ENCODE measurements around the gene AHI1. TPM values are rescaled to one million over a fixed set of nuclear protein-coding genes. Genes with fewer than 3 reads are reported as not detected.

The AHI1 gene
- total and polyA plus RNA-seq, 10 of the 15 experiments (the other 5 are each of a cell fraction or from before 2014, with no cell fraction given): 3.2 to 9.5 (median 4.6) TPM

GRCh38 chr6:135306166-135306565 lies 191.4 kb downstream of the AHI1 start:
- H3K4me2 ChIP-seq (ENCODE audit: control insufficient read depth, insufficient read depth): no peak overlapping the region
- H3K9me3 ChIP-seq (replicated peaks; ENCODE audit: control insufficient read depth, insufficient read depth, low read length): no peaks in the 10 kb centered on the region
- 78% methylated on average over 2 of the region's 2 CpGs for WGBS (ENCODE audit: insufficient coverage, insufficient replicate concordance, low lambda C conversion rate, missing lambda C conversion rate)
- no peaks in the 10 kb centered on the region for H3K79me2 ChIP-seq (ENCODE audit: control insufficient read depth, insufficient read depth, low read length)
- DNase-seq (ENCODE audit: low read depth, low spot score) (no peak), FAIRE-seq (no peak), ATAC-seq (no peak)
- BruUV-seq (replicated peaks): no TSS peak
- no peak overlapping the region for H3K4me3 ChIP-seq
- in situ Hi-C loops (cut with MboI): no loop called here
- RAD21 ChIA-PET (ENCODE audit: unreplicated experiment): no interaction called here
- H3K4me1 ChIP-seq (ENCODE audit: control insufficient read depth, insufficient read depth, low read length): no peaks in the 10 kb centered on the region
- H3K27me3 ChIP-seq (replicated peaks in 1 of 2; ENCODE audit: control insufficient read depth in 2 of 2, insufficient read depth in 2 of 2, low read length in 1 of 2): no peaks in the 10 kb centered on the region
- intact Hi-C loops (cut with micrococcal nuclease; ENCODE audit: unreplicated experiment): no loop called here
- CTCF ChIA-PET: interaction anchor here (0.6 to 1.4 kb wide), 3 partner anchors 11 to 102 kb away, joined by 3 to 4 read pairs (median 4); no protein-coding TSS in a partner anchor
- SMC1A ChIA-PET (ENCODE audit: uncharacterized antibody, unreplicated experiment): interaction anchor here (0.6 to 1.0 kb wide), 2 partner anchors 45 to 83 kb away, joined by 3 read pairs; no protein-coding TSS in a partner anchor
- POLR2A ChIA-PET: interaction anchor here (1.0 kb wide), 1 partner anchor 23 kb away, joined by 3 read pairs; no protein-coding TSS in a partner anchor
- TF ChIP-seq ATF2 (IDR thresholded peaks at IDR 0.05; ENCODE audit: low read length) (no peak), POLR2AphosphoS5 (IDR thresholded peaks at IDR 0.05; ENCODE audit: low read length) (no peak)
- H2AFZ ChIP-seq (ENCODE audit: control insufficient read depth, low read depth, low read length): no peak overlapping the region
- H3K27ac ChIP-seq (ENCODE audit: control insufficient read depth, insufficient read depth): no peak overlapping the region
- H3K36me3 ChIP-seq (ENCODE audit: control insufficient read depth in 2 of 2, insufficient read depth in 2 of 2, low read length in 1 of 2): no peaks in the 10 kb centered on the region
- H4K20me1 ChIP-seq (ENCODE audit: control insufficient read depth, insufficient read depth): no peaks in the 10 kb centered on the region
- H3K9ac ChIP-seq (ENCODE audit: control insufficient read depth, insufficient read depth, low read length): no peak overlapping the region

GRCh38 chr6:135305684-135306083 lies 191.9 kb downstream of the AHI1 start:
- POLR2A ChIA-PET: interaction anchor here (1.0 kb wide), 1 partner anchor 22 kb away, joined by 3 read pairs; no protein-coding TSS in a partner anchor
- no peaks in the 10 kb centered on the region for H3K9me3 ChIP-seq (replicated peaks; ENCODE audit: control insufficient read depth, insufficient read depth, low read length)
- ATAC-seq (no peak), DNase-seq (ENCODE audit: low read depth, low spot score) (no peak), FAIRE-seq (no peak)
- no peak overlapping the region for H3K4me2 ChIP-seq (ENCODE audit: control insufficient read depth, insufficient read depth)
- CTCF ChIA-PET: interaction anchor here (0.6 to 1.4 kb wide), 2 partner anchors 11 to 102 kb away, joined by 4 read pairs; no protein-coding TSS in a partner anchor
- H2AFZ ChIP-seq (ENCODE audit: control insufficient read depth, low read depth, low read length): no peak overlapping the region
- RAD21 ChIA-PET (ENCODE audit: unreplicated experiment): no interaction called here
- in situ Hi-C loops (cut with MboI): no loop called here
- intact Hi-C loops (cut with micrococcal nuclease; ENCODE audit: unreplicated experiment): no loop called here
- no TSS peak for BruUV-seq (replicated peaks)
- H3K4me1 ChIP-seq (ENCODE audit: control insufficient read depth, insufficient read depth, low read length): no peaks in the 10 kb centered on the region
- 100% methylated on average over 1 of the region's 1 CpG for WGBS (ENCODE audit: insufficient coverage, insufficient replicate concordance, low lambda C conversion rate, missing lambda C conversion rate)
- no peak overlapping the region for H3K4me3 ChIP-seq
- no peak overlapping the region for H3K27ac ChIP-seq (ENCODE audit: control insufficient read depth, insufficient read depth)
- SMC1A ChIA-PET (ENCODE audit: uncharacterized antibody, unreplicated experiment): interaction anchor here (0.6 to 1.0 kb wide), 2 partner anchors 46 to 84 kb away, joined by 3 read pairs; no protein-coding TSS in a partner anchor
- no peaks in the 10 kb centered on the region for H3K36me3 ChIP-seq (ENCODE audit: control insufficient read depth in 2 of 2, insufficient read depth in 2 of 2, low read length in 1 of 2)
- no peak overlapping the region for H3K9ac ChIP-seq (ENCODE audit: control insufficient read depth, insufficient read depth, low read length)
- no peaks in the 10 kb centered on the region for H3K27me3 ChIP-seq (replicated peaks in 1 of 2; ENCODE audit: control insufficient read depth in 2 of 2, insufficient read depth in 2 of 2, low read length in 1 of 2)
- H3K79me2 ChIP-seq (ENCODE audit: control insufficient read depth, insufficient read depth, low read length): no peaks in the 10 kb centered on the region
- H4K20me1 ChIP-seq (ENCODE audit: control insufficient read depth, insufficient read depth): no peaks in the 10 kb centered on the region
- TF ChIP-seq ZNF217 (IDR thresholded peaks at IDR 0.05): no peak
- TF ChIP-seq FOXM1 (IDR thresholded peaks at IDR 0.05; ENCODE audit: low read depth, low read length): no peak
- no peak for TF ChIP-seq ELK1 (IDR thresholded peaks at IDR 0.05; ENCODE audit: low read depth, low read length)
- TF ChIP-seq BCL3 (IDR thresholded peaks at IDR 0.05; ENCODE audit: borderline replicate concordance, insufficient read depth, low read depth, low read length, poor library complexity, severe bottlenecking): no peak
- no peak for TF ChIP-seq EED (IDR thresholded peaks at IDR 0.05; ENCODE audit: low read depth)
- TF ChIP-seq ZZZ3 (IDR thresholded peaks at IDR 0.05; ENCODE audit: control insufficient read depth, insufficient read length, low read depth): no peak
- TF ChIP-seq EGR1 (IDR thresholded peaks at IDR 0.05; ENCODE audit: borderline replicate concordance in 1 of 2, low read depth in 2 of 2, low read length in 2 of 2): no peak
- TF ChIP-seq SREBF2 (IDR thresholded peaks at IDR 0.05; ENCODE audit: low read length): no peak
- TF ChIP-seq CREM (IDR thresholded peaks at IDR 0.05; ENCODE audit: low read depth): no peak
- TF ChIP-seq ZSCAN29 (IDR thresholded peaks at IDR 0.05): no peak
- TF ChIP-seq POLR2AphosphoS5 (IDR thresholded peaks at IDR 0.05; ENCODE audit: low read length): no peak

Data from GM12878 (cell line).